MM.1S (cell line): ENCODE measurements around the gene CXCL3.

Experiments used
- DNase-seq: peaks from one replicate; pipeline ENCODE4 v3.0.0-alpha.2; 2015
- H2AFZ ChIP-seq: fragments of 300-600 bp; sonication (generic); 2 replicates; pipeline ENCODE4 v1.6.0; 2016; ENCODE audit warnings: antibody characterized with exemption, low read length
- H3F3A ChIP-seq: fragments of 300-600 bp; sonication (generic); 2 replicates; pipeline ENCODE4 v1.6.1; 2016; ENCODE audit warnings: mild to moderate bottlenecking, antibody characterized with exemption, low read length, moderate library complexity, mixed read lengths; ENCODE audit not compliant: insufficient read depth
- H3K27ac ChIP-seq: fragments of 300-600 bp; sonication (generic); 2 replicates; pipeline ENCODE4 v1.5.1; 2016; ENCODE audit warnings: mild to moderate bottlenecking, low read length
- H3K27me3 ChIP-seq: fragments of 300-600 bp; sonication (generic); replicated peaks from 2 replicates; pipeline ENCODE4 v1.6.0; 2016; ENCODE audit warnings: low read length; ENCODE audit not compliant: insufficient read depth
- H3K36me3 ChIP-seq: fragments of 300-600 bp; sonication (generic); replicated peaks from 2 replicates; pipeline ENCODE4 v1.6.1; 2016; ENCODE audit warnings: mild to moderate bottlenecking, low read length, mixed read lengths; ENCODE audit not compliant: insufficient read depth
- H3K4me1 ChIP-seq: fragments of 300-600 bp; sonication (generic); 2 replicates; pipeline ENCODE4 v1.6.1; 2016; ENCODE audit warnings: low read length, mixed read lengths
- H3K4me2 ChIP-seq: fragments of 300-600 bp; sonication (generic); 2 replicates; pipeline ENCODE4 v1.6.0; 2016; ENCODE audit warnings: low read depth, low read length
- H3K4me3 ChIP-seq: fragments of 300-600 bp; sonication (generic); 2 replicates; pipeline ENCODE4 v1.5.1; 2016; ENCODE audit warnings: low read length, mixed read lengths
- H3K79me2 ChIP-seq: fragments of 300-600 bp; sonication (generic); 2 replicates; pipeline ENCODE4 v1.6.1; 2016; ENCODE audit warnings: mixed run types, low read length, mixed read lengths
- H3K9ac ChIP-seq: fragments of 300-600 bp; sonication (generic); 2 replicates; pipeline ENCODE4 v1.6.1; 2016; ENCODE audit warnings: low read length, mixed read lengths
- H3K9me2 ChIP-seq: fragments of 300-600 bp; sonication (generic); replicated peaks from 2 replicates; pipeline ENCODE4 v1.6.1; 2016; ENCODE audit warnings: mild to moderate bottlenecking, low read length, mixed read lengths; ENCODE audit not compliant: insufficient read depth
- H3K9me3 ChIP-seq: fragments of 300-600 bp; sonication (generic); replicated peaks from 2 replicates; pipeline ENCODE4 v1.6.1; 2016; ENCODE audit warnings: mild to moderate bottlenecking, low read length, mixed read lengths; ENCODE audit not compliant: insufficient read depth
- H4K20me1 ChIP-seq: fragments of 300-600 bp; sonication (generic); 2 replicates; pipeline ENCODE4 v1.6.1; 2016; ENCODE audit warnings: mild to moderate bottlenecking, low read length, moderate library complexity, mixed read lengths; ENCODE audit not compliant: insufficient read depth
- CTCF ChIP-seq: fragments of 300-600 bp; sonication (generic); IDR thresholded peaks from 2 replicates; pipeline ENCODE4 v1.5.1; 2016; ENCODE audit warnings: antibody characterized with exemption, low read length, mixed read lengths
- EZH2 ChIP-seq: fragments of 300-600 bp; sonication (generic); optimal IDR thresholded peaks from 2 replicates; pipeline ENCODE3; 2017; ENCODE audit warnings: low read depth, mild to moderate bottlenecking, antibody characterized with exemption, low read length, mixed read lengths
- EZH2phosphoT487 ChIP-seq: fragments of 300-600 bp; sonication (generic); IDR thresholded peaks from 2 replicates; pipeline ENCODE4 v1.6.1; 2018; ENCODE audit warnings: antibody characterized with exemption, low read length

The CXCL3 gene

GRCh38 chr4:73991742-73992000 is 46.8 kb downstream of the CXCL3 start:
- TF ChIP-seq EZH2 (no peak), EZH2phosphoT487 (no peak), CTCF (no peak)
- no peaks in the 10 kb centered on the region for H3K27me3 ChIP-seq
- no peak for DNase-seq

DNA sequence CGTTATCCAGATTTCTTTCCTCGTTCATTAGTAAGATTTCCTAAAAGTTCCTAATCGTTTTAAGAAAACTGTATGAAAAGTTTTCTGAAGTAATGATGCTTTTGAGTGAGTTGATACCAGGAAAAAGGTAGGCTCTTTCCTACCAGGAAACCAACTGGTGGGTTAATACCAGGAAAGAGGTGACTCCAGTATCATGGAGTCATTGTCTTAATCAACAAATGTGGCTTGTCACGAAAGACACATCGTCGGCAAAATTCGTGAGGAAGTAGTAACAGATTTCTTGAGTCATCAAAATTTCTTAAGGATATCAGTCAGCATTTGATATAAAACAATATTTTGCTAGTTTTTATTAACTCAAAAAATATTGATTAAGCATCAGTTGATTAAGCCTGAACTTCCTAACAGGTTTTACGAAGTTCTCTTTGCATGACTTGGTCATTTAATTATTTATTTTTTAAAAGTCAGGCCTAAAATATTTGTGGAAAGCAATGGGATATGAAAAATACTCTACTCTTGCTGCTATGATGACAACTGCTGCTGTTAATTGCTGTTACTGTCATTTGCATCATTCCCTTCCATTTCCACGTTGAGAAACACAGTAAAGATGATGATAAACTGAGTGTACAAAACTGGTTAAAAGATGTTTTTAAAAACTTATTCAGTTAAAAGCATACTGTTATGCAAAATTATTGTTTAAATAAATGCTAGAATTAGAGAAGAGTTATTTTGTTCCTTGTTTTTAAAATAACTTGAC is 47.3 kb downstream of the CXCL3 start:
- H3K4me3 ChIP-seq: no peak overlapping the region
- H3F3A ChIP-seq: no peaks in the 10 kb centered on the region
- no peaks in the 10 kb centered on the region for H3K27me3 ChIP-seq
- no peaks in the 10 kb centered on the region for H3K9me3 ChIP-seq
- no peak overlapping the region for H3K27ac ChIP-seq
- H3K4me2 ChIP-seq: no peak overlapping the region
- no peaks in the 10 kb centered on the region for H3K9me2 ChIP-seq
- no peaks in the 10 kb centered on the region for H4K20me1 ChIP-seq
- no peak overlapping the region for H2AFZ ChIP-seq
- H3K9ac ChIP-seq: no peak overlapping the region
- TF ChIP-seq CTCF: no peak
- no peak for TF ChIP-seq EZH2
- no peak for TF ChIP-seq EZH2phosphoT487
- H3K79me2 ChIP-seq: no peaks in the 10 kb centered on the region
- H3K36me3 ChIP-seq: no peaks in the 10 kb centered on the region
- no peaks in the 10 kb centered on the region for H3K4me1 ChIP-seq
- DNase-seq: no peak

More at GRCh38 chr4:73991742-73992000, 46.8 kb downstream of the CXCL3 start:
- no peaks in the 10 kb centered on the region for H4K20me1 ChIP-seq
- no peaks in the 10 kb centered on the region for H3K79me2 ChIP-seq
- no peak overlapping the region for H3K4me2 ChIP-seq
- no peak overlapping the region for H3K27ac ChIP-seq
- H3K36me3 ChIP-seq: no peaks in the 10 kb centered on the region
- H3K9ac ChIP-seq: no peak overlapping the region
- no peak overlapping the region for H2AFZ ChIP-seq
- H3K4me3 ChIP-seq: no peak overlapping the region
- H3K4me1 ChIP-seq: no peaks in the 10 kb centered on the region
- H3K9me2 ChIP-seq: no peaks in the 10 kb centered on the region
- H3K9me3 ChIP-seq: no peaks in the 10 kb centered on the region
- no peaks in the 10 kb centered on the region for H3F3A ChIP-seq

GRCh38 chr4:73989928-73990327 is 48.6 kb downstream of the CXCL3 start:
- no peaks in the 10 kb centered on the region for H3K9me3 ChIP-seq
- no peak overlapping the region for H3K9ac ChIP-seq
- H3K27ac ChIP-seq: no peak overlapping the region
- H4K20me1 ChIP-seq: no peaks in the 10 kb centered on the region
- no peaks in the 10 kb centered on the region for H3K9me2 ChIP-seq
- H3K4me3 ChIP-seq: no peak overlapping the region
- TF ChIP-seq CTCF (no peak), EZH2phosphoT487 (no peak), EZH2 (no peak)
- DNase-seq: no peak
- H3K4me1 ChIP-seq: no peaks in the 10 kb centered on the region
- no peaks in the 10 kb centered on the region for H3F3A ChIP-seq
- H3K36me3 ChIP-seq: no peaks in the 10 kb centered on the region
- no peak overlapping the region for H2AFZ ChIP-seq
- no peaks in the 10 kb centered on the region for H3K79me2 ChIP-seq
- H3K4me2 ChIP-seq: no peak overlapping the region
- no peaks in the 10 kb centered on the region for H3K27me3 ChIP-seq
